Measurements from ENCODE around the gene RPRD1B. TPM values are rescaled to one million over a fixed set of nuclear protein-coding genes. Genes with fewer than 3 reads are reported as not detected.

Gene RPRD1B
- polyA plus RNA-seq, 4 donors: 9.2 to 34.7 (median 13.6) TPM

GRCh38 chr20:38089500-38089899, 56.0 kb downstream of the RPRD1B start:
- H3K4me3 ChIP-seq (ENCODE audit: low read depth in 1 of 3, low read length in 3 of 3): no peak overlapping the region
- H3K27ac ChIP-seq (ENCODE audit: low read depth in 1 of 3, low read length in 2 of 3): no peak overlapping the region

DNA sequence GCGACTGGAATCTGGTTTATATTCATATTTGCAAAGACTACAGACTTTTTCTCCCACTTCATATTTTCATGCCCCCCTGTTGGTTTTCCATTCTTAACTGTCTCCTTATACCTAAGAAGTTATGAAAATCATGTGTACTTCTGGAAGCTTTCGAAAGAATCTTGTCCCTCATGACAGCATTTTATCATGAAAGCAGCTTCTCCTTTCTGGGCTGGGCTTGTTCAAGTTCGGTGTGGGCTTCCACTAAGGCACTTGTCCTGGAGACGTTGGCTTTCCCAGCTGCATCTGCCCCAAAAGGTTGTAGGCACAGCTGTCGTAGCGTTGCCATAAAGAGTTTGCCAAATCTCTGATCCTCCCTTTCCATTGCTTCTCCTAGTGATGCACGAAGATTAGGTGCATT, 56.5 kb downstream of the RPRD1B start:
- H3K4me1 ChIP-seq (ENCODE audit: control insufficient read depth in 3 of 3, insufficient read depth in 2 of 3, low read depth in 1 of 3, low read length in 2 of 3): peaks cover 0 to 16% (median 15%) of the 10 kb centered on the region in 3 donors
- no peak overlapping the region for H3K27ac ChIP-seq (ENCODE audit: low read depth in 1 of 3, low read length in 2 of 3)
- no peaks in the 10 kb centered on the region for H3K27me3 ChIP-seq (ENCODE audit: control insufficient read depth in 3 of 3, insufficient read depth in 3 of 3, low read length in 3 of 3)
- peaks cover 10 to 45% (median 25%) of the 10 kb centered on the region in 3 donors for H3K36me3 ChIP-seq (ENCODE audit: control insufficient read depth in 3 of 3, insufficient read depth in 2 of 3, low read depth in 1 of 3, low read length in 3 of 3)
- FAIRE-seq (no peak), DNase-seq (no peak)
- H3K9me3 ChIP-seq (ENCODE audit: control insufficient read depth in 2 of 2, insufficient read depth in 1 of 2, low read depth in 1 of 2, low read length in 1 of 2): no peaks in the 10 kb centered on the region
- no peak overlapping the region for H3K4me3 ChIP-seq (ENCODE audit: low read depth in 1 of 3, low read length in 3 of 3)
- 87 to 91% (median 90%) methylated on average over 7 of the region's 7 CpGs for WGBS, 3 donors

More at GRCh38 chr20:38089500-38089899, 56.0 kb downstream of the RPRD1B start:
- 84 to 93% (median 90%) methylated on average over 10 of the region's 10 CpGs for WGBS, 3 donors
- peaks cover 10 to 51% (median 29%) of the 10 kb centered on the region in 3 donors for H3K36me3 ChIP-seq (ENCODE audit: control insufficient read depth in 3 of 3, insufficient read depth in 2 of 3, low read depth in 1 of 3, low read length in 3 of 3)
- H3K9me3 ChIP-seq (ENCODE audit: control insufficient read depth in 2 of 2, insufficient read depth in 1 of 2, low read depth in 1 of 2, low read length in 1 of 2): no peaks in the 10 kb centered on the region
- no peaks in the 10 kb centered on the region for H3K27me3 ChIP-seq (ENCODE audit: control insufficient read depth in 3 of 3, insufficient read depth in 3 of 3, low read length in 3 of 3)
- H3K4me1 ChIP-seq (ENCODE audit: control insufficient read depth in 3 of 3, insufficient read depth in 2 of 3, low read depth in 1 of 3, low read length in 2 of 3): peaks cover 0 to 15% (median 12%) of the 10 kb centered on the region in 3 donors
- DNase-seq: no peak
- FAIRE-seq: no peak

- peak overlapping the region; percentile 3 to 85 (median 47) for H3K27ac ChIP-seq (ENCODE audit: low read depth in 1 of 3, low read length in 2 of 3)
These were observed 58.1 kb downstream of the RPRD1B start for GRCh38 chr20:38091441-38092216.

GRCh38 chr20:38092260-38092857, 58.8 kb downstream of the RPRD1B start:
- H3K36me3 ChIP-seq (ENCODE audit: control insufficient read depth in 3 of 3, insufficient read depth in 2 of 3, low read depth in 1 of 3, low read length in 3 of 3): peaks cover 10 to 33% (median 22%) of the 10 kb centered on the region in 3 donors
- WGBS, 3 donors: 85 to 96% (median 88%) methylated on average over 12 of the region's 12 CpGs
- DNase-seq (no peak), FAIRE-seq (no peak)
- no peaks in the 10 kb centered on the region for H3K9me3 ChIP-seq (ENCODE audit: control insufficient read depth in 2 of 2, insufficient read depth in 1 of 2, low read depth in 1 of 2, low read length in 1 of 2)
- peak overlapping the region in 2 of 3 donors; percentile 3 to 57 for H3K27ac ChIP-seq (ENCODE audit: low read depth in 1 of 3, low read length in 2 of 3)
- H3K27me3 ChIP-seq (ENCODE audit: control insufficient read depth in 3 of 3, insufficient read depth in 3 of 3, low read length in 3 of 3): no peaks in the 10 kb centered on the region
- H3K4me3 ChIP-seq (ENCODE audit: low read depth in 1 of 3, low read length in 3 of 3): no peak overlapping the region
- H3K4me1 ChIP-seq (ENCODE audit: control insufficient read depth in 3 of 3, insufficient read depth in 2 of 3, low read depth in 1 of 3, low read length in 2 of 3): peaks cover 0 to 20% (median 15%) of the 10 kb centered on the region in 3 donors

More at GRCh38 chr20:38091441-38092216, 58.1 kb downstream of the RPRD1B start:
- no peak for FAIRE-seq
- DNase-seq: peak in 1 of 2 donors; percentile 14
- H3K4me1 ChIP-seq (ENCODE audit: control insufficient read depth in 3 of 3, insufficient read depth in 2 of 3, low read depth in 1 of 3, low read length in 2 of 3): peaks cover 0 to 20% (median 15%) of the 10 kb centered on the region in 3 donors
- 42 to 68% (median 56%) methylated on average over 6 of the region's 6 CpGs for WGBS, 3 donors
- peaks cover 10 to 41% (median 22%) of the 10 kb centered on the region in 3 donors for H3K36me3 ChIP-seq (ENCODE audit: control insufficient read depth in 3 of 3, insufficient read depth in 2 of 3, low read depth in 1 of 3, low read length in 3 of 3)
- H3K27me3 ChIP-seq (ENCODE audit: control insufficient read depth in 3 of 3, insufficient read depth in 3 of 3, low read length in 3 of 3): no peaks in the 10 kb centered on the region
- H3K4me3 ChIP-seq (ENCODE audit: low read depth in 1 of 3, low read length in 3 of 3): no peak overlapping the region
- no peaks in the 10 kb centered on the region for H3K9me3 ChIP-seq (ENCODE audit: control insufficient read depth in 2 of 2, insufficient read depth in 1 of 2, low read depth in 1 of 2, low read length in 1 of 2)

DNA sequence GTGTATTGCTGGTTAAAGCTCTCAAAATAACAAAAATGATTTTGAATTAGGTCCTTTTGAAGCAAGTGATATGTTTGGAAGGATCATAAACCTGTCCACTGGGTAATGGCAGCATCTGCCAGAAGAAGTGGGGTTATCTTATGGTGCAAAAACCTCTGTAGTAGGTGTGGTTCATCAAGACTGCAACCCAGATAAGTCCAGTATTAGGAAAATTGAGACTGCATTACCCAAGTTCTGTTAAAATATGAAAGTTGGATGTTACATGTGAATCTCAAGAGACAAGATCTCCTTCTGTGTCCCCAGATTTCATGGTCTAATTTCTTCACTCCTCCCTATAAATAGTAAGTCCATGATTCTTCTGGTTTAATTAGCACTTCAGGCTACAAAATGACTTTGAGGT, 59.4 kb downstream of the RPRD1B start:
- Histone ChIP-seq H3K9me3 (ENCODE audit: control insufficient read depth in 2 of 2, insufficient read depth in 1 of 2, low read depth in 1 of 2, low read length in 1 of 2) (no peaks in the 10 kb centered on the region), H3K4me1 (ENCODE audit: control insufficient read depth in 3 of 3, insufficient read depth in 2 of 3, low read depth in 1 of 3, low read length in 2 of 3) (peaks cover 0 to 20% (median 15%) of the 10 kb centered on the region in 3 donors), H3K27me3 (ENCODE audit: control insufficient read depth in 3 of 3, insufficient read depth in 3 of 3, low read length in 3 of 3) (no peaks in the 10 kb centered on the region), H3K4me3 (ENCODE audit: low read depth in 1 of 3, low read length in 3 of 3) (no peak overlapping the region), H3K36me3 (ENCODE audit: control insufficient read depth in 3 of 3, insufficient read depth in 2 of 3, low read depth in 1 of 3, low read length in 3 of 3) (peaks cover 10 to 29% (median 19%) of the 10 kb centered on the region in 3 donors), H3K27ac (ENCODE audit: low read depth in 1 of 3, low read length in 2 of 3) (peak overlapping the region in 1 of 3 donors; percentile 33)
- no peak for FAIRE-seq
- DNase-seq: no peak

DNA sequence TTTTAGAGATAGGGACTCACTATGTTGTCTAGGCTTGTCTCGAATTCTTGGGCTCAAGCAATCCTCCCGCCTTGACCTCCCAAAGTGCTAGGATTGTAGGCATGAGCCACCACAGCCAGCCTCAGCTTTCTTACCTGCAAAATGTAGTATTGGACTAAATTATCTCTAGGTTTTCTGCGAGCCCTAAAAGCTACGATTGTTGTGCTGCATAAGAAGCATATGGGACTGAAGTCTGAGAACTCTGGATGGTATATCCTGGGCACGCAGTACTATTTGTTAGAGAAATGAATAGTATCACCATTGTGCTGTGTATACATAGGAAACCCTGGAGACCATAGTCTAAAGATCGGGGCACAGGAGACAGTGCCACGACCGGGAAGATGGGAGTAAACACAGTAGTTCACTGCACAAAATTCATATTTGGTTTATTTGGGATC, 60.1 kb downstream of the RPRD1B start:
- DNase-seq: no peak
- peaks cover 10 to 22% (median 13%) of the 10 kb centered on the region in 3 donors for H3K36me3 ChIP-seq (ENCODE audit: control insufficient read depth in 3 of 3, insufficient read depth in 2 of 3, low read depth in 1 of 3, low read length in 3 of 3)
- no peak overlapping the region for H3K4me3 ChIP-seq (ENCODE audit: low read depth in 1 of 3, low read length in 3 of 3)
- no peak for FAIRE-seq
- WGBS, 3 donors: 72 to 83% (median 78%) methylated on average over 8 of the region's 8 CpGs
- peak overlapping the region in 1 of 3 donors; percentile 27 for H3K27ac ChIP-seq (ENCODE audit: low read depth in 1 of 3, low read length in 2 of 3)
- peaks cover 0 to 20% (median 15%) of the 10 kb centered on the region in 3 donors for H3K4me1 ChIP-seq (ENCODE audit: control insufficient read depth in 3 of 3, insufficient read depth in 2 of 3, low read depth in 1 of 3, low read length in 2 of 3)
- H3K9me3 ChIP-seq (ENCODE audit: control insufficient read depth in 2 of 2, insufficient read depth in 1 of 2, low read depth in 1 of 2, low read length in 1 of 2): no peaks in the 10 kb centered on the region
- no peaks in the 10 kb centered on the region for H3K27me3 ChIP-seq (ENCODE audit: control insufficient read depth in 3 of 3, insufficient read depth in 3 of 3, low read length in 3 of 3)

DNA sequence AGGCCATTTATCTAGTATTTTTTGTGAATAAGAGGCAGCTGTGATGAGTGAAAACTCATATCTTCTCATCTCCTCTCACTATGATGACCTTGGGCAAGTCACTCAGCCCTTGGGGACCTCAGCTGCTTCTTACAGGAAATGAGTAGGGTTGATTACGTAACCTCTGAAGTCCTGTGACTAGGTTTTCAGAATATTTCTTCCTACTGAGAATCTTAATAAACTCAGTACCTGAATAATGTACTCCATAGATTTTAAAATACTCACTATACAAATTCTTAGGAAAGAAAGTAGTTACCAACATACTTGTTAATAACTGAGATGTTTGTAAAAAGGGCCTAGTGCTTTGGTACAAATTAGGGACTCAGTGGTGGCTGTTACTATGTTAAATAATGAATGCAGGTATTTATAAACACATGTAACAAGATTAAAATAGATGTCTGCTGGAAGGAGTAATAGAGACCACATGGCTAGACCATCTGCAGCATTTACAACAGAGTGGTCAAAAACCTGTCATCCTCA, 60.9 kb downstream of the RPRD1B start:
- Histone ChIP-seq H3K27me3 (ENCODE audit: control insufficient read depth in 3 of 3, insufficient read depth in 3 of 3, low read length in 3 of 3) (no peaks in the 10 kb centered on the region), H3K36me3 (ENCODE audit: control insufficient read depth in 3 of 3, insufficient read depth in 2 of 3, low read depth in 1 of 3, low read length in 3 of 3) (peaks cover 10 to 16% (median 13%) of the 10 kb centered on the region in 3 donors), H3K27ac (ENCODE audit: low read depth in 1 of 3, low read length in 2 of 3) (peak overlapping the region; percentile 46 to 69 (median 52)), H3K4me3 (ENCODE audit: low read depth in 1 of 3, low read length in 3 of 3) (no peak overlapping the region), H3K4me1 (ENCODE audit: control insufficient read depth in 3 of 3, insufficient read depth in 2 of 3, low read depth in 1 of 3, low read length in 2 of 3) (peaks cover 0 to 20% (median 15%) of the 10 kb centered on the region in 3 donors), H3K9me3 (ENCODE audit: control insufficient read depth in 2 of 2, insufficient read depth in 1 of 2, low read depth in 1 of 2, low read length in 1 of 2) (no peaks in the 10 kb centered on the region)
- WGBS, 3 donors: 52 to 73% (median 68%) methylated on average over 1 of the region's 1 CpG
- DNase-seq: peak; percentile 57 to 76
- FAIRE-seq: no peak

GRCh38 chr20:38095017-38095686, 61.6 kb downstream of the RPRD1B start:
- 71 to 75% (median 71%) methylated on average over 7 of the region's 7 CpGs for WGBS, 3 donors
- H3K9me3 ChIP-seq (ENCODE audit: control insufficient read depth in 2 of 2, insufficient read depth in 1 of 2, low read depth in 1 of 2, low read length in 1 of 2): no peaks in the 10 kb centered on the region
- DNase-seq: peak in 1 of 2 donors; percentile 38
- no peak for FAIRE-seq
- H3K36me3 ChIP-seq (ENCODE audit: control insufficient read depth in 3 of 3, insufficient read depth in 2 of 3, low read depth in 1 of 3, low read length in 3 of 3): peaks cover 4 to 10% (median 8%) of the 10 kb centered on the region in 3 donors
- H3K4me1 ChIP-seq (ENCODE audit: control insufficient read depth in 3 of 3, insufficient read depth in 2 of 3, low read depth in 1 of 3, low read length in 2 of 3): peaks cover 0 to 20% (median 15%) of the 10 kb centered on the region in 3 donors
- H3K27me3 ChIP-seq (ENCODE audit: control insufficient read depth in 3 of 3, insufficient read depth in 3 of 3, low read length in 3 of 3): no peaks in the 10 kb centered on the region
- no peak overlapping the region for H3K4me3 ChIP-seq (ENCODE audit: low read depth in 1 of 3, low read length in 3 of 3)
- peak overlapping the region; percentile 46 to 69 (median 52) for H3K27ac ChIP-seq (ENCODE audit: low read depth in 1 of 3, low read length in 2 of 3)

All from small intestine (tissue), 7 donors.